ENCODE data around the gene FANCL. TPM values are rescaled to one million over a fixed set of nuclear protein-coding genes. Genes with fewer than 3 reads are reported as not detected.

FANCL gene
- total RNA-seq, 1 experiment from 2014 or later: 34.3 TPM

GRCh38 chr2:58138396-58139030 is 102.6 kb downstream of the FANCL start:
- POLR2A ChIA-PET: no interaction called here
- Mint-ChIP-seq H3K4me1 (ENCODE audit: low read depth, unreplicated experiment) (no peaks in the 10 kb centered on the region), H3K27ac (ENCODE audit: unreplicated experiment) (no peak overlapping the region)

GRCh38 chr2:58137856-58138255 is 103.3 kb downstream of the FANCL start:
- Mint-ChIP-seq H3K36me3 (ENCODE audit: insufficient read depth, unreplicated experiment) (peaks cover 9% of the 10 kb centered on the region), H3K4me1 (ENCODE audit: low read depth, unreplicated experiment) (no peaks in the 10 kb centered on the region), H3K27me3 (ENCODE audit: insufficient read depth, unreplicated experiment) (no peaks in the 10 kb centered on the region), H3K4me3 (ENCODE audit: unreplicated experiment) (no peak overlapping the region), H3K27ac (ENCODE audit: unreplicated experiment) (no peak overlapping the region), H3K9me3 (ENCODE audit: unreplicated experiment) (no peaks in the 10 kb centered on the region)
- H3K27me3 ChIP-seq (replicated peaks; ENCODE audit: control insufficient read depth, insufficient read depth, low read length): no peaks in the 10 kb centered on the region
- H3K36me3 ChIP-seq (ENCODE audit: control insufficient read depth, insufficient read depth, low read length): no peaks in the 10 kb centered on the region
- no peak for DNase-seq
- intact Hi-C loops (cut with micrococcal nuclease; ENCODE audit: unreplicated experiment): no loop called here
- no peak overlapping the region for H3K4me3 ChIP-seq (ENCODE audit: low read depth, low read length)
- ChIA-PET CTCF (no interaction called here), POLR2A (no interaction called here)
- no TSS peak for BruUV-seq (replicated peaks)
- no peaks in the 10 kb centered on the region for H3K4me1 ChIP-seq
- no peaks in the 10 kb centered on the region for H3K9me3 ChIP-seq
- TF ChIP-seq, protein P1, sequence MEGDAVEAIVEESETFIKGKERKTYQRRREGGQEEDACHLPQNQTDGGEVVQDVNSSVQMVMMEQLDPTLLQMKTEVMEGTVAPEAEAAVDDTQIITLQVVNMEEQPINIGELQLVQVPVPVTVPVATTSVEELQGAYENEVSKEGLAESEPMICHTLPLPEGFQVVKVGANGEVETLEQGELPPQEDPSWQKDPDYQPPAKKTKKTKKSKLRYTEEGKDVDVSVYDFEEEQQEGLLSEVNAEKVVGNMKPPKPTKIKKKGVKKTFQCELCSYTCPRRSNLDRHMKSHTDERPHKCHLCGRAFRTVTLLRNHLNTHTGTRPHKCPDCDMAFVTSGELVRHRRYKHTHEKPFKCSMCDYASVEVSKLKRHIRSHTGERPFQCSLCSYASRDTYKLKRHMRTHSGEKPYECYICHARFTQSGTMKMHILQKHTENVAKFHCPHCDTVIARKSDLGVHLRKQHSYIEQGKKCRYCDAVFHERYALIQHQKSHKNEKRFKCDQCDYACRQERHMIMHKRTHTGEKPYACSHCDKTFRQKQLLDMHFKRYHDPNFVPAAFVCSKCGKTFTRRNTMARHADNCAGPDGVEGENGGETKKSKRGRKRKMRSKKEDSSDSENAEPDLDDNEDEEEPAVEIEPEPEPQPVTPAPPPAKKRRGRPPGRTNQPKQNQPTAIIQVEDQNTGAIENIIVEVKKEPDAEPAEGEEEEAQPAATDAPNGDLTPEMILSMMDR (IDR thresholded peaks at IDR 0.05; ENCODE audit: insufficient read depth in 1 of 2, low read depth in 1 of 2, low read length in 1 of 2, severe bottlenecking in 1 of 2, unreplicated experiment in 1 of 2): no peak

More at GRCh38 chr2:58138396-58139030, 102.6 kb downstream of the FANCL start:
- Mint-ChIP-seq H3K27me3 (ENCODE audit: insufficient read depth, unreplicated experiment) (no peaks in the 10 kb centered on the region), H3K9me3 (ENCODE audit: unreplicated experiment) (no peaks in the 10 kb centered on the region), H3K36me3 (ENCODE audit: insufficient read depth, unreplicated experiment) (peaks cover 9% of the 10 kb centered on the region), H3K4me3 (ENCODE audit: unreplicated experiment) (no peak overlapping the region)
- Histone ChIP-seq H3K36me3 (ENCODE audit: control insufficient read depth, insufficient read depth, low read length) (no peaks in the 10 kb centered on the region), H3K9me3 (no peaks in the 10 kb centered on the region), H3K4me1 (no peaks in the 10 kb centered on the region), H3K4me3 (ENCODE audit: low read depth, low read length) (no peak overlapping the region), H3K27me3 (replicated peaks; ENCODE audit: control insufficient read depth, insufficient read depth, low read length) (no peaks in the 10 kb centered on the region)
- CTCF ChIA-PET: no interaction called here
- BruUV-seq (replicated peaks): no TSS peak
- no peak for DNase-seq
- TF ChIP-seq, protein P1 (IDR thresholded peaks at IDR 0.05; ENCODE audit: insufficient read depth in 1 of 2, low read depth in 1 of 2, low read length in 1 of 2, severe bottlenecking in 1 of 2, unreplicated experiment in 1 of 2): no peak
- intact Hi-C loops (cut with micrococcal nuclease; ENCODE audit: unreplicated experiment): no loop called here

- H3K27ac Mint-ChIP-seq (ENCODE audit: unreplicated experiment): no peak overlapping the region
- ChIA-PET CTCF (no interaction called here), POLR2A (no interaction called here)
- H3K36me3 Mint-ChIP-seq (ENCODE audit: insufficient read depth, unreplicated experiment): peaks cover 9% of the 10 kb centered on the region
- no peak for DNase-seq
- BruUV-seq (replicated peaks): no TSS peak
- Histone ChIP-seq H3K4me3 (ENCODE audit: low read depth, low read length) (no peak overlapping the region), H3K36me3 (ENCODE audit: control insufficient read depth, insufficient read depth, low read length) (no peaks in the 10 kb centered on the region), H3K27me3 (replicated peaks; ENCODE audit: control insufficient read depth, insufficient read depth, low read length) (no peaks in the 10 kb centered on the region), H3K9me3 (no peaks in the 10 kb centered on the region), H3K4me1 (no peaks in the 10 kb centered on the region)
- TF ChIP-seq, protein P1 (IDR thresholded peaks at IDR 0.05; ENCODE audit: insufficient read depth in 1 of 2, low read depth in 1 of 2, low read length in 1 of 2, severe bottlenecking in 1 of 2, unreplicated experiment in 1 of 2): no peak
- H3K9me3 Mint-ChIP-seq (ENCODE audit: unreplicated experiment): no peaks in the 10 kb centered on the region
- no peak overlapping the region for H3K4me3 Mint-ChIP-seq (ENCODE audit: unreplicated experiment)
- no peaks in the 10 kb centered on the region for H3K4me1 Mint-ChIP-seq (ENCODE audit: low read depth, unreplicated experiment)
- H3K27me3 Mint-ChIP-seq (ENCODE audit: insufficient read depth, unreplicated experiment): no peaks in the 10 kb centered on the region
- intact Hi-C loops (cut with micrococcal nuclease; ENCODE audit: unreplicated experiment): no loop called here
These were observed 103.9 kb downstream of the FANCL start for GRCh38 chr2:58137221-58137620.

Measured in Caco-2 (cell line).